ES-I3 (cell line): ENCODE results near the gene KRIT1.

Experiments
- H3K36me3 ChIP-seq: 2 replicates; pipeline ENCODE4 v1.6.1; 2013; ENCODE audit warnings: mild to moderate bottlenecking, low read length, control low read depth, moderate library complexity; ENCODE audit not compliant: insufficient read depth
- H3K4me1 ChIP-seq: 2 replicates; pipeline ENCODE4 v1.6.1; 2013; ENCODE audit warnings: mild to moderate bottlenecking, control low read depth, low read length; ENCODE audit not compliant: insufficient read depth
- H3K9ac ChIP-seq: 2 replicates; pipeline ENCODE4 v1.6.1; 2013; ENCODE audit warnings: low read depth, mild to moderate bottlenecking, low read length, moderate library complexity
- H3K9me3 ChIP-seq: 2 replicates; pipeline ENCODE4 v1.6.1; 2013; ENCODE audit warnings: mild to moderate bottlenecking, low read length, moderate library complexity; ENCODE audit not compliant: control insufficient read depth, insufficient read depth

The KRIT1 gene

DNA sequence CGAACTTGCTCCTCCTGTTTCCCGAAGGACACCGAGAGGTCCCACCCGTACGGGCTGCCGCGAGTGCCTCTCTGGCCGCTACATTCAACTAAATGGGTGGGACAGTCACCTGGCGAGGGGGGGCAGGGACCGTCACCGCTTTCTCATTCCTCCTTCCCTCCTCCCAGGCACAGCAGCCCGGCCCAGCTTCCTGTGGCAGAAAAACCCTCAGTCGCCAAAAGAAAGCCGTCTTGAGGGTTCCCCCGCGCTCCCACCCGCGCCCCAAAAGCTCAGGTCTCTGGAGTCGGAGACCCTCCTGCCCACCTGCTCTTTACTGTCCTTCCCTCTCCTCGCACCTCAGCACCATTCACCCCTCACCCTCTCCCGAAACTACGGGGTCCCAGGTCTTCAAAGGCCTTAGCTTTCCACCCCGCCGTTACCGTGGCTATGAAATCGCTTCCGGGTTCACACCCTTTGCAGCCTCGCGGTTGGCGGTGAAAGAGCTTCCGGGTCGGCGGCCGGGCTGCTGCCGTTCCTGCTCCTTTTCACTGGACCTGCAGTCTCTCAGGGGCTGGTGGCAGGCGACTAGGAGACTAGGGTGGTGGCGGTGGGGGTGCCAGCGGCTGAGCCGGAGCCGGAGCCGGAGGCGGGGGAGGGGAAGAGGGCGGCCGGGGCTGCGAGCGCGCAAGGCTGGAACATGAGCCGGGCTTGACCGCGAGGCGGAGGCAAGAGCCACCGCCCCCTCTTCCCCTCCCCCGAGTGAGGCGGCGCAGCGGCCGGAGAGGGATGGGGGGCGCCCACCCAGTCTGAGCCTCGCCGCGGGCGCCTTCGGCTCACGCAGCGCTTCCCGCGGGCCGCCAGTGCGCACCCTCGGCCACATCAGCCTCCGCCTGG is at the start of gene KRIT1, which contains the start of gene ANKIB1:
Gene KRIT1, minus strand, starts transcription at position 428 of the 873 bp plus-strand sequence. CDS start 3,779 bp downstream, outside the sequence.
Gene ANKIB1, plus strand, starts transcription at position 488 of the 873 bp plus-strand sequence. CDS start 49,005 bp downstream, outside the sequence.
- Histone ChIP-seq H3K9me3 (no peaks in the 10 kb centered on the region), H3K36me3 (peaks cover 2% of the 10 kb centered on the region; the same call in 1 of the 2 replicates), H3K9ac (peak within 1 kb of the TSS; percentile 99), H3K4me1 (peaks cover 11% of the 10 kb centered on the region; the same call in 1 of the 2 replicates)

DNA sequence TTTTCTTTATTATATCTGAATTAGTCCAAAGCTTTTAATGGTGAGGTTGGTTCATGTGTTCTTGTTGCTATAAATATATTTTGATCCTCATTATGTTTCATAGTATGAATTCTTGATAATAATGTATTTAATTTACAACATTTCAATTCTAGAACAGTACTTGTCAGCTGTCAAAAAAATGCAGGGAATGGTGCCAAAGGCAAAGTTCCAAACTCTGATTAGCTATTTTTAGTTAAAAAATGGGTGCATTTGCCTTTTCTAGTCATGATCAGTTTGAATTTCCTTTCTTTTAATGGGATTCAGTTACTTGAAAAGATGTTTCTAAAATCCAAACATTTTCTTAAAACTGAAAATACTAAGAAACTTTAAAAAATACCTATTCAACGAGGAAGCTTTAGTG is 49.7 kb upstream of the KRIT1 start:
- H3K4me1 ChIP-seq: peaks cover 7% of the 10 kb centered on the region; the same call in 1 of the 2 replicates
- H3K36me3 ChIP-seq: no peaks in the 10 kb centered on the region
- H3K9ac ChIP-seq: no peak overlapping the region
- H3K9me3 ChIP-seq: no peaks in the 10 kb centered on the region

DNA sequence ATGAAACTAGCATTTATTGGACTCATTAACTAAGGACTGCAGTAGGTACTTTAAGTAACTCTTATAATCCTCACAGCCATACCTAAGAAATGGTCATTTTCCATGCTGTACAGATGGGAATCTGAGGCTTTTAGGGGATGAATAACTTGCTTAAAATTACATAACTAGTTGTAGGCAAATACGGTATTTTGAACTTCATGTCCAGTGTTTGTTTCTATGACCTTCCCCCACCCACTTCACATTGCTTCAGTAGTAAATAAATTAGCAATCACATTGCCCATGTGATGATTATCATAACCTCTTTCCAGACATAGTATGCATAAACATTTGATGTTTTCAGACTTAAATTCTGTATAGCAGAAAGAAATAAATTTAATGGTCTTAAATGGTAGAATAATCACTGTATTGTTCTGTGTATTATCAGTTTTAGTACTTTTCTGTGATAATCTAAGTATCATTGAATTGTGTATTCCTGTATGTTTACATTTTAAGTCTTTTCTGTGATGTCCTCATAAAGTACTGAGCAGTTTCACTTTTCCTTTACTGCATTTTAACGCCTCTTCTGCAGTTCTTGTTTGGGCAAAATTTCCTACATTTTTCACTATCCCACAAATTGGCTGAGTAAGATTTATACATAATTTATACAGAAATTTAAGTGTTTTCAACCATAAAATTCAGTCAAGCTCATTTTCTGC is 48.3 kb upstream of the KRIT1 start:
- Histone ChIP-seq H3K9me3 (no peaks in the 10 kb centered on the region), H3K9ac (no peak overlapping the region), H3K4me1 (peaks cover 7% of the 10 kb centered on the region), H3K36me3 (no peaks in the 10 kb centered on the region)

DNA sequence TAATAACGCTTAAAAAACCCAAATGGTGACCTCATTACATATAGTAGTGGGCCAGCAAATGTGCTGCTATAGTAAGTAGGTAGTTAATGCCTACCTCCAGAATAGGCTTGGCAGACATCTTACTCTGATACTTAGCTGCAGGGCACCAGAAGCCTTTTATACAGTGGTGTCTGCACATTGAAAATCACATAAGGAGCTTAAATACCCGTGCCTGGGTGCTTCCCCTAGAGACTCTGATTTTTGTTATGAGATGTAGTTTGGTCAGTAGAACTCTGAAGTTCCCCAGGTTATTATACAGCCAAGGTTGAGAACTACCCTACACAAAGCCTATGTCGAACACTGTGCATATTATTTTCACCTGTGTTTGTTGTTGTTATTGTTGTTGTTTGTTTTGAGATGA is 47.3 kb upstream of the KRIT1 start:
- H3K4me1 ChIP-seq: peaks cover 7% of the 10 kb centered on the region
- no peaks in the 10 kb centered on the region for H3K36me3 ChIP-seq
- H3K9ac ChIP-seq: no peak overlapping the region
- no peaks in the 10 kb centered on the region for H3K9me3 ChIP-seq

DNA sequence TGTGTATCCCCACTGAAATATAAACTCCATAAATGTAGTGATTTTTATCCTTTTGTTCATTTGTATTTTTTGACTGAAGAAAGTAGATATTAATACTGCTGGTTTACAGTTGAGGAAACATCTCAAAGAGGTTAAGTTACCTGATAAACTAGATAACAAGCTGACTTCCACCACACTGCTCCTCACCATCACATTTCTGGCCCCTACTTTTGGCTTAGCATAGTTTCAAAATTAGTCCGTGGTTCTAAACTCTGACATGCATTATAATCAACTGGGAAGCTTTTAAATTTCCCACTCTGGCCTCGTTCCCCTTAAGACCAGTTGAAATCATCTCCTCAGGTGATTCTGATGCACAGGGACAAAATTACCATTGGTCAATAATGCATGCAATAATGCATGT is 43.6 kb upstream of the KRIT1 start:
- Histone ChIP-seq H3K9ac (no peak overlapping the region), H3K36me3 (no peaks in the 10 kb centered on the region)

DNA sequence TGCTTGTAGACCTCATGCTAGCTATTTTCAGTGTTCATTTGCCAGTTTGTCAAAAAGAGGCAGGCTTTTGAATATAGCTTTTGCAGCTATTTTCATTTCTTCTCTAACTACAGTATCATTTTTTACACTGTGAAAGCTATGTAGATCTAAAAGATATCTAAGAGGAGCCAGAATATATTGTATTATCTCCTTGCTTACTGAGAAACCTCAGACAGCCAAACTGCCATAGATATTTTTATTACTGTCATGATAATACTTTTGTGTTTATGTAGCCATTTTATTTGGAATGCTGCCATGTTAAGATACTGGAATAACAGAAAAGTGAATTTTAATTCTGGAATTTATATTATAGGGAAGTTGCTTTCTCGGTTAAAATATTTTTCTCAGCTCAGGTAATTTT is 37.2 kb upstream of the KRIT1 start:
- no peak overlapping the region for H3K9ac ChIP-seq
- H3K36me3 ChIP-seq: no peaks in the 10 kb centered on the region
- 0 out of 2 replicates have a peak, but pooled peaks cover 4% of the 10 kb centered on the region for H3K4me1 ChIP-seq
- peaks cover 3% of the 10 kb centered on the region; the same call in 1 of the 2 replicates for H3K9me3 ChIP-seq

More for the DNA sequence above, 43.6 kb upstream of the KRIT1 start:
- Histone ChIP-seq H3K4me1 (peaks cover 2% of the 10 kb centered on the region), H3K9me3 (no peaks in the 10 kb centered on the region)

DNA sequence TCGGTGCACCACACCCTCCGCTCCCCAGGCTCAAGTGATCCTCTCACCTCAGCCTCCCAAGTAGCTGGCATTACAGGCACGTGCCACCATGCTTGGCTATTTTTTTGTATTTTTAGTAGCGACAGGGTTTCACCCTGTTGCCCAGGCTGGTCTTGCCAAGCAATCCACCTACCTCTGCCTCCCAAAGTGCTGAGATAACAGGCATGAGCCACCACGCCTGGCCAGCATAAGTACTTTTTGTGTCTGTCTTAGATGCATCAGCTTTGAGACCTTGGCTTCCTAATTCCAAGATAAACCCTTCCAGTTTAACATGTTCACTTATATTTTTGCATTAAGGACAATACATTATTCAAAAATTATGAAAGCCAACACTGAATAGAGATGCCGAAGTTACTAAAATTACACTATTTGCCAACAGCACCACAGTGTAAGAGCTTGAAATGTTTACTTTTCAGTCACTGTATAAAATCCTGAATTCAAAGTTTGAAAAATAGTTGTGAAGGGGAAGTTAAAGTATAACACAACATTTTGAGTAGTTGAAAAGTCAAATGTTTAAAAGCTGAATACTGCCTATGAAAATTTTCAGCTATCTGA is 36.6 kb upstream of the KRIT1 start:
- H3K9me3 ChIP-seq: peaks cover 3% of the 10 kb centered on the region; the same call in 1 of the 2 replicates
- H3K9ac ChIP-seq: no peak overlapping the region
- no peaks in the 10 kb centered on the region for H3K36me3 ChIP-seq
- H3K4me1 ChIP-seq: 0 out of 2 replicates have a peak, but pooled peaks cover 4% of the 10 kb centered on the region

DNA sequence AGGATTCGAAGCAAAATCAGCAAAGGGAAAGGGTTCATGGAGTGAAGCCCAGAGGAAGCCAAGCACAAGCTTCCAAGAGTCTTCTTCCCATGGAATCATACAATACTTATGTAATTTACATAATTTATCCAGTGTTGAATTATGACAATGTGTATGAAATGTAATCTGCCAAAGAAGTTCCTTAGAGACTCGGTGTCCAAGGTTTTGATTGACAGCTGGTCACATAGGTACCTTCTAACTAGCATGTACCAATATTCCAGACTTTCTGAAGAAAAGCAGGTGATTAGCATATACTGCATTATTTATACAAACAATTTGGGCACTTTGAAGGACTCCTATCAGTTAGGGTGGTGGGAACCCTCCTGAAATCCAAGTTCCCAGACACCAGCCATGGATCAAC is 35.3 kb upstream of the KRIT1 start:
- no peak overlapping the region for H3K9ac ChIP-seq
- 0 out of 2 replicates have a peak, but pooled peaks cover 4% of the 10 kb centered on the region for H3K4me1 ChIP-seq
- no peaks in the 10 kb centered on the region for H3K36me3 ChIP-seq
- peaks cover 6% of the 10 kb centered on the region for H3K9me3 ChIP-seq

DNA sequence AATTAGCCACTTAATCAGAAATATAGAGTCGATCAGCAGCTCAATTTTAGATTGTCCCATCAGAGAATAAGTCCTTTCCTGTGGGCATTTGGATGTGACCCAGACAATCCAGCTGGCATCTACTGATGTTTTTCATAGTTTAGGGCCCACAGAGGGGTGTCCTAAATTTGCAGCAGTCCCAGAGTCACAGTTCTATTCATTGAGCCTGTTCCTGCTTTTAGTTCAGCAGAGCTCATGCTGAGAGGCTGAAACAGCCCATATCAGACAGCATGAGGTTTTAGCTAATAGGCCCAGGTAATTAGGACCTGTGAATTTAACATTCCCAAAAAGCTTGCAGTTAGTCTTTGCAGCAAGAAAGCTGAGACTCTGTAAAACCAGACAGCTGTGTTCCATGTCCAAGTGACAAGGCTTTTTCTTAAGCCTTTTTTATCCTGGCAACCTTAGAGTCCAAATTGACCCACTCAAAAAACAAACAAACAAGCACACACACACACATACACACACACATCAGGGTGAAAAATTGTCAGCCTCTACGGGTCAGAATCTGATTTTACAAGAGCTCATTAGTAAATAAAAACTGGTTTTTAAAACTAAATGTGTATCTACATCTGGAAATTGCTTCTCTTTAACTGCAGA is 33.8 kb upstream of the KRIT1 start:
- Histone ChIP-seq H3K4me1 (0 out of 2 replicates have a peak, but pooled peaks cover 4% of the 10 kb centered on the region), H3K36me3 (no peaks in the 10 kb centered on the region), H3K9me3 (peaks cover 7% of the 10 kb centered on the region), H3K9ac (no peak overlapping the region)

DNA sequence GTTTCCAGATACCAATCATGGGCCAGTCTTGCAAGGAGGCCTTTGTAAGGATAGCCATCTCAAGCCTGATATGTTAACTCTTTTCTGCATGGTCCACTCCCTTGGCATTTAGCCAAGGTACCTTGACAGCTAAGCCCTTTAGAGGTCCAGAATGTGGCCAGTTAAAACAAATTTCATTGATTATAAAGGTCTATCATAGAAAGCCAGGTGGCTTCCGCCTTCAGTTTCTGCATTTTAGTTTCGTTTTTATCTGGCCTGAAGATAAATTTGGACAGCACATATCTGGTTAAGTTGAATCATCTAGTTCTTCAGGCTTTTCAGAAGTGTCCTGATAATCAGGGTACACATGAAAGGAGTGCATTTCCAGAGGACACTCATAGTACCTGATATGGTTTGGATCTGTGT is 30.7 kb upstream of the KRIT1 start:
- Histone ChIP-seq H3K9me3 (peaks cover 7% of the 10 kb centered on the region), H3K36me3 (no peaks in the 10 kb centered on the region), H3K9ac (no peak overlapping the region)

DNA sequence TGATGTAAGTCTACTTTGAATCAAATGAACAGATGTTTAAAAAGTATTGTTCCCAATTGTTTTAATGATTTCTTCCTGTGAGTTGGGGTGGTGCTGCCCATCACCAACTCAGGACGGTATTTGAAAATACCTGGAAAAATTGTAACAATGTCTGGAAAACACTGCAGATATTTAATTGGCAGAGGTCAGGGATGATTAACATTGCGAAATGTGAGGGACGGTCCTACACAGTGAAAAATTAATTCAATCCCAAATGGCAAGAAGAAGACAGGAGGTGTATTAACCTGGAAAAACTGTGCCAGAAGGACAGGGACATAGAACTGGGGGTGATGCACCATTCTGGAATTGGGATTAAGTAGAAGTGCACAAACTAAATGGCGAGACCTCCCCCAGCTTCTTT is 29.6 kb upstream of the KRIT1 start:
- 0 out of 2 replicates have a peak, but pooled peaks cover 4% of the 10 kb centered on the region for H3K4me1 ChIP-seq
- peaks cover 3% of the 10 kb centered on the region; the same call in 1 of the 2 replicates for H3K9me3 ChIP-seq
- H3K36me3 ChIP-seq: no peaks in the 10 kb centered on the region
- H3K9ac ChIP-seq: no peak overlapping the region

More for the DNA sequence above, 30.7 kb upstream of the KRIT1 start:
- 0 out of 2 replicates have a peak, but pooled peaks cover 4% of the 10 kb centered on the region for H3K4me1 ChIP-seq

DNA sequence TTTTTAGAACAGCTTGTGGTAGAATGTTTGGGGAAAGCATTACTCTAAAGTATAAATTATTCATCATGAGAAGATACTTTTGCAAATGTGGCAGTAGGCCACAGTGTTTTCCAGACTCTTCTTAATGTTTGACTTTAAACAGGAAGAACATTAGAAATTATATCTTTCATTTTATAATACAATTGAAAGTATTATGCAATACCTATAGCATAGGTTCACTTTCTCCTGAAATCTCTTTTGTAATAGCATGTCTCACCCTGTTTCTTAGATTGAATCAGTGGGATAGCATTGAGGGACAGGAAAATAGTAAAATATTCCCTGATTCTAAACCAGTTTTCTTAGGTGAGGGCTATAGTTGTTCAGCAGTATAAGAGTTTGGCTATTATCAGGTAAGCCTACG is 23.2 kb upstream of the KRIT1 start:
- Histone ChIP-seq H3K4me1 (no peaks in the 10 kb centered on the region), H3K9me3 (no peaks in the 10 kb centered on the region), H3K9ac (no peak overlapping the region), H3K36me3 (no peaks in the 10 kb centered on the region)

DNA sequence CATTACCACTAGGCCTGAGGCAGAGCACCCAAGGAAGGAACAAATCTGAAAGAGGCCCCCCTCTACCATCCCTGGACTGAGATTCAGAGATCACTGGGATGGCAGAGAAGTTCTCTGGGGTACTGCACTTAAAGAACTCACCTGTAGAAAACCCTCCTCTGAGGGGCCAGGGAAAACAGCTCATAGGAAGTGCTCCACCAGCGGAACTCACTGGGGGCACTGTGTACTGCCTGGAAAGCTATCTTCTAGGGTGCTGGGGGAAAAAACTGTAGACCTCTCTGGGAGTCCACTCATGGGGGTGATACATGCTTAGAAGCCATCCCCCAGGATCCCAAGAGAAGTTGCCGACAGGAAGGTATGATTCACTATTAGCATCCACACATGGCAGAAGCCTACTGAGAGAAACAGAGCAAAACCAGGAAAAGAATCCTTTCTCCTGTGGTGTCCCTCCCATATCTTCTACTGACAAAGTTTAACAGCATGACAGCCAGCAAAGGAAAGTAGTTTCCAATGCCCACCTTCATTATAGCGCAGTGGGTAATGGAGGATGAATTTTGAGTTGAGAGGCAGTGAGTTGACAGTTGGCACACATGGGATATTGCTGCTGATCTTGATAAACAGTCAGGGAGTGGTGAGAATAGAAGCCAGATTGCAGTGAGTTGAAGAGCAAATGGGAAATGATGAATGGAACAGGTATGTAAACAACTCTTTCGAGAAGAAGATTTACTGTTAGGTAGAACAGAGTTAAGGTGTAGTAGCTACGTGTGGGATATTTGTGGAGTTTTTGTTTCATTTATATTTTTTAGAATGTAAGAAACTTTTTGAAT is 20.9 kb upstream of the KRIT1 start:
- Histone ChIP-seq H3K4me1 (no peaks in the 10 kb centered on the region), H3K36me3 (no peaks in the 10 kb centered on the region), H3K9me3 (no peaks in the 10 kb centered on the region)

More for the DNA sequence above, 20.9 kb upstream of the KRIT1 start:
- H3K9ac ChIP-seq: no peak overlapping the region
